HG03457 (cell line): ENCODE results near the gene TRAFD1.

Experiments
- ATAC-seq: cut with Tn5 transposase; IDR thresholded peaks from one replicate; pipeline ENCODE4 v1.9.1; 2021; ENCODE audit warnings: moderate number of reproducible peaks; ENCODE audit not compliant: unreplicated experiment

TRAFD1 gene

GRCh38 chr12:112198120-112198733 is 72.9 kb downstream of the TRAFD1 start:
- ATAC-seq, result no peak

- ATAC-seq, result no peak
Observed at GRCh38 chr12:112199136-112199535, 73.8 kb downstream of the TRAFD1 start.
